Lung (tissue), 12 donors: ENCODE results near the gene KRT2. TPM values are rescaled to one million over a fixed set of nuclear protein-coding genes. Genes with fewer than 3 reads are reported as not detected.

Experiments
- ATAC-seq: fragments of 200-7000 bp; cut with Tn5 transposase; one replicate; pipeline ENCODE4 v1.9.1; 2020; ENCODE audit warnings: moderate number of reproducible peaks; ENCODE audit not compliant: insufficient read depth, low FRiP score
- DNase-seq, 3 donors: peaks; one replicate each; pipeline ENCODE4 v3.0.0-alpha.2; 2013 to 2017
- H3K27ac ChIP-seq, 2 donors: one replicate each; pipeline ENCODE4 v1.5.1; 2013; ENCODE audit warnings: mild to moderate bottlenecking in 2 of 2, moderate library complexity in 2 of 2, control low read depth in 1 of 2, inconsistent platforms in 1 of 2, low read depth in 1 of 2, low read length in 1 of 2
- H3K27me3 ChIP-seq, 3 donors: one replicate each; pipeline ENCODE4 v1.5.1; 2013; ENCODE audit warnings: low read length in 2 of 3; ENCODE audit not compliant: control insufficient read depth in 3 of 3, insufficient read depth in 3 of 3
- H3K36me3 ChIP-seq, 4 donors: one replicate each; pipeline ENCODE4 v1.5.1; 2013; ENCODE audit warnings: low read length in 4 of 4, mild to moderate bottlenecking in 1 of 4, moderate library complexity in 1 of 4; ENCODE audit not compliant: control insufficient read depth in 4 of 4, insufficient read depth in 4 of 4
- H3K4me1 ChIP-seq, 5 donors: one replicate each; pipeline ENCODE4 v1.5.1; 2013; ENCODE audit warnings: low read length in 5 of 5, mild to moderate bottlenecking in 2 of 5, moderate library complexity in 1 of 5; ENCODE audit not compliant: control insufficient read depth in 5 of 5, insufficient read depth in 5 of 5
- H3K4me3 ChIP-seq: one replicate; pipeline ENCODE4 v1.5.1; 2013; ENCODE audit warnings: mild to moderate bottlenecking, control low read depth, moderate library complexity
- H3K9ac ChIP-seq, 2 donors: one replicate each; pipeline ENCODE4 v1.5.1; 2013; ENCODE audit warnings: low read length in 2 of 2, control low read depth in 1 of 2; ENCODE audit not compliant: insufficient read depth in 1 of 2
- H3K9me3 ChIP-seq, 4 donors: one replicate each; pipeline ENCODE4 v1.5.1; 2013; ENCODE audit warnings: low read length in 3 of 4, mild to moderate bottlenecking in 1 of 4, moderate library complexity in 1 of 4; ENCODE audit not compliant: control insufficient read depth in 4 of 4, insufficient read depth in 3 of 4
- WGBS, 2 donors: extraction: QIAGEN DNeasy Blood & Tissue Kit; methylation state at CpG; one replicate each; pipeline ENCODE4 v1.1.7; 2013; 5-methylcytosine and 5-hydroxymethylcytosine counted together
- polyA plus RNA-seq, 2 donors: library from polyadenylated mRNA; stranded (reverse); fragments of 200-250 nt; gene quantifications; one replicate each; pipeline ENCODE4 v1.2.1, GENCODE V29; 2013
- total RNA-seq, 2 donors: library from RNA; depleted of rRNA in 1 of 2; stranded (reverse); fragments of >200 nt in 1 of 2; gene quantifications; one replicate each; pipeline ENCODE4 v1.2.1, GENCODE V29; 2014 to 2021
- TF ChIP-seq, protein P1 (sequence below): IDR thresholded peaks from 2 replicates; pipeline ENCODE4 v1.5.1; 2012; ENCODE audit warnings: mild to moderate bottlenecking; ENCODE audit errors: control extremely low read depth, extremely low read depth
- donor health status: control.
- donor health status: control.
- donor health status: Bipolar disorder and iron deficiency.
- donor health status: healthy.
- donor health status: DM: yes; HTN: yes; CAD: no.

The KRT2 gene
- total and polyA plus RNA-seq, 4 donors = 0.03 TPM; not detected in 3

DNA sequence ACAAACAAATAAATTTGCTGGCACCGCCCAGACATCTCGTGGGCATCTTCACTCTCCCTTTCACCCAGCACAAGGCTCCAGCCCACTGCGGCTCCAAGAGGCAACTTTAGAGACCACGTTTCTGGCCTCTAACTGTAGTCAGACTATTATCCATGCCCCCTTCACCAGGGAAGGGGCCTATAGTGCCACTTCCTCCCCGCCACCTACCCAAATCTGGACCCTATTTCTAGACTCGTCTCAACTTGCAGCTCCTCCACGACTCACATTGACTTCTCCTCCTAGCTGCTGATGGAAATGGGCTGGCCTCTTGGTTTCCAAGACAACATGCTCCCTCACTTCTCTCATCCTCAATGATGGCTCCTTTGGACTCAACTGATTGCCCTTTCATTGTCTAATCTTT lies 15.9 kb upstream of the KRT2 start:
- H3K4me1 ChIP-seq = no peaks in the 10 kb centered on the region
- no peak overlapping the region for H3K9ac ChIP-seq
- no peaks in the 10 kb centered on the region for H3K36me3 ChIP-seq
- DNase-seq (no peak), ATAC-seq (no peak)
- TF ChIP-seq, protein P1, sequence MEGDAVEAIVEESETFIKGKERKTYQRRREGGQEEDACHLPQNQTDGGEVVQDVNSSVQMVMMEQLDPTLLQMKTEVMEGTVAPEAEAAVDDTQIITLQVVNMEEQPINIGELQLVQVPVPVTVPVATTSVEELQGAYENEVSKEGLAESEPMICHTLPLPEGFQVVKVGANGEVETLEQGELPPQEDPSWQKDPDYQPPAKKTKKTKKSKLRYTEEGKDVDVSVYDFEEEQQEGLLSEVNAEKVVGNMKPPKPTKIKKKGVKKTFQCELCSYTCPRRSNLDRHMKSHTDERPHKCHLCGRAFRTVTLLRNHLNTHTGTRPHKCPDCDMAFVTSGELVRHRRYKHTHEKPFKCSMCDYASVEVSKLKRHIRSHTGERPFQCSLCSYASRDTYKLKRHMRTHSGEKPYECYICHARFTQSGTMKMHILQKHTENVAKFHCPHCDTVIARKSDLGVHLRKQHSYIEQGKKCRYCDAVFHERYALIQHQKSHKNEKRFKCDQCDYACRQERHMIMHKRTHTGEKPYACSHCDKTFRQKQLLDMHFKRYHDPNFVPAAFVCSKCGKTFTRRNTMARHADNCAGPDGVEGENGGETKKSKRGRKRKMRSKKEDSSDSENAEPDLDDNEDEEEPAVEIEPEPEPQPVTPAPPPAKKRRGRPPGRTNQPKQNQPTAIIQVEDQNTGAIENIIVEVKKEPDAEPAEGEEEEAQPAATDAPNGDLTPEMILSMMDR = no peak
- H3K9me3 ChIP-seq = no peaks in the 10 kb centered on the region
- H3K27me3 ChIP-seq = peaks cover 0 to 34% (median 0%) of the 10 kb centered on the region in 3 donors
- 80 to 89% methylated on average over 7 of the region's 7 CpGs for WGBS, 2 donors
- no peak overlapping the region for H3K4me3 ChIP-seq
- no peak overlapping the region for H3K27ac ChIP-seq

DNA sequence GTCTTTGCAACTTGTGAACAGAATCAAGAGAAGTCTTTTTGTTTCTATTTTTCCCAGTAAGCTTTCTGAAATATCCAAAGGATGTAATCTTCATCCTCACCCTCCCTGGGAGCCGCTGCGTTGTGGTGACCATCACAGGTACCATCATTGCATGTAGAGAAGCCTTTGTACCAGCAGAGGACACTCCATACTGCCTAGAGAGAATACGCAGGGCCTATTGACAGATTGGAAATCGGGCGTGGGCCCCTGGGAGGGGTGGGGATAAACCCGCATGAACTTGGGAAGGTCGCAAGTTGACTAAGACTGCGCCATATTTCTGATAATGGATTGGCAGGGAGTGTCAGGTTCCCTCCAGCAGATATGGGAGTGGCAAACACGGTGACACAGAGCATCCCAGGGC lies 15.5 kb upstream of the KRT2 start:
- Histone ChIP-seq H3K36me3 (no peaks in the 10 kb centered on the region), H3K4me3 (no peak overlapping the region), H3K27ac (no peak overlapping the region), H3K9ac (no peak overlapping the region), H3K4me1 (no peaks in the 10 kb centered on the region), H3K27me3 (peaks cover 0 to 34% (median 0%) of the 10 kb centered on the region in 3 donors), H3K9me3 (no peaks in the 10 kb centered on the region)
- DNase-seq (no peak), ATAC-seq (no peak)
- WGBS, 2 donors = 62 to 76% methylated on average over 9 of the region's 9 CpGs
- TF ChIP-seq, protein P1 = no peak

DNA sequence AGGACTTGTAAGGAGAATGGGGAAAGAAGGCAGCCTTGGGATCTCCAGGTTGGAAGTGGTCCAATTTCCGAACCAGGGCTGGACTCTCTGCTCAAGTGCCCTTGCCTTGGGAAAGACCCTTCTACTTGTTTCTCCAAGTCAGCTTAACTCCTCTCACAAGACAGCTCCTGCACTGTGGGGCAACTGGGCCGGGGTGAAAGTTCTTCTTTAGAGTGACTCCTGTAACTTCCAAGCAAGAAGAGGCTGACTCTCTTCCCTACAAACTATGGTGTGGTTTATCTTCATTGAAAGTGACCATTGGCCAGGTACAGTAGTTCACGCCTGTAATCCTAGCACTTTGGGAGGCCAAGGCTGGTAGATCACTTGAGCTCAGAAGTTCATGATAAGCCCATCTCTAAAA lies 14.5 kb upstream of the KRT2 start:
- peaks cover 0 to 29% (median 0%) of the 10 kb centered on the region in 3 donors for H3K27me3 ChIP-seq
- H3K4me3 ChIP-seq = no peak overlapping the region
- DNase-seq (no peak), ATAC-seq (no peak)
- WGBS, 2 donors = 81 to 85% methylated on average over 3 of the region's 3 CpGs
- no peak overlapping the region for H3K9ac ChIP-seq
- no peaks in the 10 kb centered on the region for H3K9me3 ChIP-seq
- no peak overlapping the region for H3K27ac ChIP-seq
- TF ChIP-seq, protein P1 = no peak
- no peaks in the 10 kb centered on the region for H3K36me3 ChIP-seq
- no peaks in the 10 kb centered on the region for H3K4me1 ChIP-seq

DNA sequence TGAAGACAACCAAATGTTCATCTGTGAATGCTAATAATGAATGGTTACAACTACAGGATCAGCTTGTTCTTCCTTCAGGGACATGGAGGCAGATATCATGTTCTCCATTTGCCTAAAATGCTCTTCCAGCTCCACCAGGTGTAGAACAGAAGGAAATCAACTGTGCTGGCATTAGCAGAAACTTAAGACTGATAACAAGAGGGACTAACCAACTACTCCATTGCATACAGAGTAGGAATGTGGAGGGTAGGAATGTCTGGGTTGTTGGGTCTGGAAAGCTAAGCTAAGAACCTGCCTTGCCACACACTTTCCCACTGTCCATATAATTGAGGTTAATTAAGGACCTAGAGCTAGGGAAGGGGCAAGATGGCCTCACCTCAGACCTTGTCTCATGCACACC lies 11.4 kb upstream of the KRT2 start:
- H3K9ac ChIP-seq = no peak overlapping the region
- peaks cover 0 to 11% (median 0%) of the 10 kb centered on the region in 3 donors for H3K27me3 ChIP-seq
- no peaks in the 10 kb centered on the region for H3K9me3 ChIP-seq
- TF ChIP-seq, protein P1 = no peak
- H3K4me1 ChIP-seq = no peaks in the 10 kb centered on the region
- ATAC-seq (no peak), DNase-seq (no peak)
- H3K36me3 ChIP-seq = no peaks in the 10 kb centered on the region
- no peak overlapping the region for H3K27ac ChIP-seq
- no peak overlapping the region for H3K4me3 ChIP-seq
